Mononuclear cell (primary cell): ENCODE measurements around the gene NFKBIB. TPM values are rescaled to one million over a fixed set of nuclear protein-coding genes. Genes with fewer than 3 reads are reported as not detected.

Source experiments
- H3K27me3 ChIP-seq: 2 replicates; pipeline ENCODE4 v1.6.0; 2011; ENCODE audit warnings: low read length, control low read depth; ENCODE audit not compliant: insufficient read depth
- H3K4me1 ChIP-seq: 2 replicates; pipeline ENCODE4 v1.5.1; 2011; ENCODE audit warnings: mild to moderate bottlenecking, low read length, control low read depth; ENCODE audit not compliant: insufficient read depth
- H3K4me3 ChIP-seq: 2 replicates; pipeline ENCODE4 v1.5.1; 2011; ENCODE audit warnings: mild to moderate bottlenecking, low read length, moderate library complexity
- H3K9me3 ChIP-seq: 2 replicates; pipeline ENCODE4 v1.5.1; 2011; ENCODE audit warnings: low read depth, mild to moderate bottlenecking, control low read depth, low read length
- total RNA-seq: library from RNA; depleted of rRNA; stranded (reverse); fragments of >200 nt; gene quantifications from one replicate; pipeline ENCODE4 v1.2.3, GENCODE V29; 2012

Gene NFKBIB
- total RNA-seq, 1 donor: 22.6 TPM

- H3K4me3 ChIP-seq: no peak overlapping the region
Observed at GRCh38 chr19:38908911-38909310, 9.1 kb downstream of the NFKBIB start.

GRCh38 chr19:38910488-38910887 is 10.7 kb downstream of the NFKBIB start:
- Histone ChIP-seq H3K4me3 (no peak overlapping the region), H3K4me1 (peaks cover 5% of the 10 kb centered on the region), H3K9me3 (no peaks in the 10 kb centered on the region), H3K27me3 (no peaks in the 10 kb centered on the region)

More at GRCh38 chr19:38908911-38909310, 9.1 kb downstream of the NFKBIB start:
- Histone ChIP-seq H3K27me3 (no peaks in the 10 kb centered on the region), H3K4me1 (peaks cover 5% of the 10 kb centered on the region), H3K9me3 (no peaks in the 10 kb centered on the region)

GRCh38 chr19:38911388-38912001 is 11.7 kb downstream of the NFKBIB start:
- Histone ChIP-seq H3K4me3 (no peak overlapping the region), H3K9me3 (no peaks in the 10 kb centered on the region), H3K4me1 (peaks cover 5% of the 10 kb centered on the region), H3K27me3 (no peaks in the 10 kb centered on the region)

- Histone ChIP-seq H3K4me1 (peaks cover 5% of the 10 kb centered on the region), H3K27me3 (no peaks in the 10 kb centered on the region), H3K9me3 (no peaks in the 10 kb centered on the region), H3K4me3 (no peak overlapping the region)
Observed at GRCh38 chr19:38912600-38913514, 13.1 kb downstream of the NFKBIB start.

GRCh38 chr19:38913958-38914357 is 14.2 kb downstream of the NFKBIB start:
- Histone ChIP-seq H3K9me3 (no peaks in the 10 kb centered on the region), H3K4me1 (peaks cover 2% of the 10 kb centered on the region), H3K4me3 (no peak overlapping the region), H3K27me3 (no peaks in the 10 kb centered on the region)

GRCh38 chr19:38915329-38916321 is 15.9 kb downstream of the NFKBIB start:
- Histone ChIP-seq H3K4me3 (no peak overlapping the region), H3K27me3 (no peaks in the 10 kb centered on the region)

GRCh38 chr19:38917516-38917915 is 17.7 kb downstream of the NFKBIB start:
- Histone ChIP-seq H3K9me3 (no peaks in the 10 kb centered on the region), H3K27me3 (no peaks in the 10 kb centered on the region)

More at GRCh38 chr19:38915329-38916321, 15.9 kb downstream of the NFKBIB start:
- Histone ChIP-seq H3K9me3 (no peaks in the 10 kb centered on the region), H3K4me1 (no peaks in the 10 kb centered on the region)

GRCh38 chr19:38917921-38918491 is 18.2 kb downstream of the NFKBIB start:
- no peak overlapping the region for H3K4me3 ChIP-seq
- no peaks in the 10 kb centered on the region for H3K4me1 ChIP-seq
- H3K27me3 ChIP-seq: no peaks in the 10 kb centered on the region
- no peaks in the 10 kb centered on the region for H3K9me3 ChIP-seq

More at GRCh38 chr19:38917516-38917915, 17.7 kb downstream of the NFKBIB start:
- Histone ChIP-seq H3K4me1 (no peaks in the 10 kb centered on the region), H3K4me3 (no peak overlapping the region)

- Histone ChIP-seq H3K4me3 (no peak overlapping the region), H3K27me3 (no peaks in the 10 kb centered on the region), H3K9me3 (no peaks in the 10 kb centered on the region), H3K4me1 (no peaks in the 10 kb centered on the region)
Observed at GRCh38 chr19:38918526-38918925, 18.8 kb downstream of the NFKBIB start.

- Histone ChIP-seq H3K9me3 (no peaks in the 10 kb centered on the region), H3K4me1 (peaks cover 5% of the 10 kb centered on the region), H3K27me3 (no peaks in the 10 kb centered on the region), H3K4me3 (no peak overlapping the region)
Observed at GRCh38 chr19:38919837-38920601, 20.2 kb downstream of the NFKBIB start.

GRCh38 chr19:38920602-38921419 is 21.0 kb downstream of the NFKBIB start:
- H3K9me3 ChIP-seq: no peaks in the 10 kb centered on the region
- no peak overlapping the region for H3K4me3 ChIP-seq
- H3K4me1 ChIP-seq: peaks cover 9% of the 10 kb centered on the region
- H3K27me3 ChIP-seq: no peaks in the 10 kb centered on the region

GRCh38 chr19:38921420-38922274 is 21.9 kb downstream of the NFKBIB start:
- Histone ChIP-seq H3K9me3 (no peaks in the 10 kb centered on the region), H3K4me3 (no peak overlapping the region), H3K4me1 (peaks cover 9% of the 10 kb centered on the region), H3K27me3 (no peaks in the 10 kb centered on the region)
